Calu3 (cell line): ENCODE data around the gene EYA2. TPM values are rescaled to one million over a fixed set of nuclear protein-coding genes. Genes with fewer than 3 reads are reported as not detected.

Experiments
- BruUV-seq: library from RNA; stranded (reverse); fragments of 400-500 nt; replicated peaks from 2 replicates; lab custom pipeline; 2021; lab: Mats Ljungman, UMichigan
- CTCF ChIA-PET: fragments of 300-600 bp; sonication (Branson Sonifier 250); formaldehyde crosslinking; loops from one replicate; lab custom pipeline; 2022; ENCODE audit warnings: antibody characterized with exemption; lab: Charles Lee
- DNase-seq: peaks from one replicate; pipeline ENCODE4 v3.0.0; 2022
- H3K27ac Mint-ChIP-seq: one replicate; pipeline ENCODE4 v1.8.0; 2022; ENCODE audit warnings: mixed read lengths; ENCODE audit not compliant: unreplicated experiment
- H3K27me3 Mint-ChIP-seq: one replicate; pipeline ENCODE4 v1.8.0; 2022; ENCODE audit warnings: mixed read lengths; ENCODE audit not compliant: unreplicated experiment
- H3K36me3 Mint-ChIP-seq: one replicate; pipeline ENCODE4 v1.8.0; 2022; ENCODE audit warnings: mild to moderate bottlenecking, moderate library complexity, mixed read lengths; ENCODE audit not compliant: insufficient read depth, unreplicated experiment
- H3K4me1 Mint-ChIP-seq: one replicate; pipeline ENCODE4 v1.8.0; 2022; ENCODE audit warnings: mild to moderate bottlenecking, low read depth, mixed read lengths; ENCODE audit not compliant: unreplicated experiment
- H3K4me3 Mint-ChIP-seq: one replicate; pipeline ENCODE4 v1.8.0; 2022; ENCODE audit warnings: mild to moderate bottlenecking, low read depth, moderate library complexity, mixed read lengths; ENCODE audit not compliant: unreplicated experiment
- H3K9me3 Mint-ChIP-seq: one replicate; pipeline ENCODE4 v1.8.0; 2022; ENCODE audit warnings: low read depth, mixed read lengths; ENCODE audit not compliant: unreplicated experiment
- intact Hi-C: fragments of 100-400 bp; cut with micrococcal nuclease; formaldehyde crosslinking; loops from one replicate; pipeline ENCODE4 v1.10.0; 2022; ENCODE audit not compliant: unreplicated experiment
- total RNA-seq: library from RNA; stranded (reverse); gene quantifications from 2 replicates; pipeline ENCODE4 v1.2.3, GENCODE V29; 2022
- TF ChIP-seq, protein P1 (sequence below): fragments of 200-600 bp; IDR thresholded peaks from one replicate; pipeline ENCODE4 v1.8.0; 2022; ENCODE audit warnings: antibody characterized with exemption; ENCODE audit not compliant: unreplicated experiment

EYA2 gene
- total RNA-seq, 1 experiment from 2014 or later, result 0.35 TPM

DNA sequence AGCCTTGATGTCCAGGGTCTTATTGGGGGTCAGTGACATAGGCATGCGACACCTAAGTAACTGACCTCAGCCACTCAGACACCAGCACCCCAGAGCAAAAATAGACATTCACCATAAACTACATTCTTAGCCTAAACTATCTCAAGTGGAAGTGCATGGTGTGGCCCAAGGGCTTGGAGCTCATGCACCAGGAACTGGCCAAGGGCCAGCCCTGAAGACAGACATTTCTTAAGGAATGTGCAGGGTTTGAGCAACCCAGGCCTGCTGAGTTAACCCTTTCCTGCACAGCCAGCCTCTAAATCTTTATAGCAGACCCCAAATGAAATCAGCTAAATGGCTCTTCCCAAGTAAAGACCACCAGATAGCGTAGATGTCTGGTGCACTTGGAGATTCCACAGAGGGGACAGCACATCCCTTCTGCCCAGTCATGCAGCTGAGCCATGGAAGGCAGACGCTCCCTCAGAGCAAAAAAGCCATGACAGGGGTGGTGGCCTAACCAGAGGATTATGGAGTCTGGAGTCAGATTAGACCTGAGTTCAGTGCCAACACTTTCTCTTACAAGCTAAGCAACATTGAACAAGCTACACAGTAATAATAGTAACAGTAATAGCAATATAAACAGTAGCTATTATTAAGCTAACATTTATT, 239.3 kb downstream of the EYA2 start:
- H3K36me3 Mint-ChIP-seq, result no peaks in the 10 kb centered on the region
- peak; percentile 60 for DNase-seq
- CTCF ChIA-PET, result interaction anchor here (0.9 to 3.1 kb wide), 3 partner anchors 8 to 610 kb away, joined by 3 to 15 read pairs (median 6); no protein-coding TSS in a partner anchor
- intact Hi-C loops, result no loop called here
- BruUV-seq, result no TSS peak
- H3K4me3 Mint-ChIP-seq, result no peak overlapping the region
- TF ChIP-seq, protein P1, sequence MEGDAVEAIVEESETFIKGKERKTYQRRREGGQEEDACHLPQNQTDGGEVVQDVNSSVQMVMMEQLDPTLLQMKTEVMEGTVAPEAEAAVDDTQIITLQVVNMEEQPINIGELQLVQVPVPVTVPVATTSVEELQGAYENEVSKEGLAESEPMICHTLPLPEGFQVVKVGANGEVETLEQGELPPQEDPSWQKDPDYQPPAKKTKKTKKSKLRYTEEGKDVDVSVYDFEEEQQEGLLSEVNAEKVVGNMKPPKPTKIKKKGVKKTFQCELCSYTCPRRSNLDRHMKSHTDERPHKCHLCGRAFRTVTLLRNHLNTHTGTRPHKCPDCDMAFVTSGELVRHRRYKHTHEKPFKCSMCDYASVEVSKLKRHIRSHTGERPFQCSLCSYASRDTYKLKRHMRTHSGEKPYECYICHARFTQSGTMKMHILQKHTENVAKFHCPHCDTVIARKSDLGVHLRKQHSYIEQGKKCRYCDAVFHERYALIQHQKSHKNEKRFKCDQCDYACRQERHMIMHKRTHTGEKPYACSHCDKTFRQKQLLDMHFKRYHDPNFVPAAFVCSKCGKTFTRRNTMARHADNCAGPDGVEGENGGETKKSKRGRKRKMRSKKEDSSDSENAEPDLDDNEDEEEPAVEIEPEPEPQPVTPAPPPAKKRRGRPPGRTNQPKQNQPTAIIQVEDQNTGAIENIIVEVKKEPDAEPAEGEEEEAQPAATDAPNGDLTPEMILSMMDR, result no peak
- no peaks in the 10 kb centered on the region for H3K27me3 Mint-ChIP-seq
- peaks cover 24% of the 10 kb centered on the region for H3K4me1 Mint-ChIP-seq
- H3K27ac Mint-ChIP-seq, result no peak overlapping the region
- no peaks in the 10 kb centered on the region for H3K9me3 Mint-ChIP-seq

DNA sequence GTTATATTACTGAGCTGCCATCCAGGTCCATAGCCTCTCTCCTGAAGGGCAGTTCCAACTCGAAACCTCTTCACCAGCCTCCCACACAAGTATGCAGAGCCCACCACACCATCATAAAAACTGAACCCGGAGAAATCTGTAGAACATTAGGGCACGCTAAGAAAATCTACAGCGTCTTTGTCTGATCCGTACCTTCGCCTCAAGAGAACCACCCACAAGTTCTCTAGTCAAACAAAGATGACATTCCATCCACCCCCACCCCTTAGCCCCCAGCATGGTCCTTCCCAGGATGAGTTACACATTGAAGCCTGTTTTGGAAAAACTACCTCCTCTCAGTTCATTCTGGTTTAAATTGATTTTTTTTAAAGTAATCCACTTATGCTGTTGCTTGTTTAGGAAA, 242.1 kb downstream of the EYA2 start:
- intact Hi-C loops, result no loop called here
- TF ChIP-seq, protein P1, result no peak
- DNase-seq, result no peak
- H3K27me3 Mint-ChIP-seq, result no peaks in the 10 kb centered on the region
- H3K27ac Mint-ChIP-seq, result no peak overlapping the region
- BruUV-seq, result no TSS peak
- CTCF ChIA-PET, result interaction anchor here (0.7 to 1.0 kb wide), 2 partner anchors 9 to 1745 kb away, joined by 3 to 4 read pairs; no protein-coding TSS in a partner anchor
- no peak overlapping the region for H3K4me3 Mint-ChIP-seq
- no peaks in the 10 kb centered on the region for H3K36me3 Mint-ChIP-seq
- peaks cover 2% of the 10 kb centered on the region for H3K9me3 Mint-ChIP-seq
- peaks cover 50% of the 10 kb centered on the region for H3K4me1 Mint-ChIP-seq

DNA sequence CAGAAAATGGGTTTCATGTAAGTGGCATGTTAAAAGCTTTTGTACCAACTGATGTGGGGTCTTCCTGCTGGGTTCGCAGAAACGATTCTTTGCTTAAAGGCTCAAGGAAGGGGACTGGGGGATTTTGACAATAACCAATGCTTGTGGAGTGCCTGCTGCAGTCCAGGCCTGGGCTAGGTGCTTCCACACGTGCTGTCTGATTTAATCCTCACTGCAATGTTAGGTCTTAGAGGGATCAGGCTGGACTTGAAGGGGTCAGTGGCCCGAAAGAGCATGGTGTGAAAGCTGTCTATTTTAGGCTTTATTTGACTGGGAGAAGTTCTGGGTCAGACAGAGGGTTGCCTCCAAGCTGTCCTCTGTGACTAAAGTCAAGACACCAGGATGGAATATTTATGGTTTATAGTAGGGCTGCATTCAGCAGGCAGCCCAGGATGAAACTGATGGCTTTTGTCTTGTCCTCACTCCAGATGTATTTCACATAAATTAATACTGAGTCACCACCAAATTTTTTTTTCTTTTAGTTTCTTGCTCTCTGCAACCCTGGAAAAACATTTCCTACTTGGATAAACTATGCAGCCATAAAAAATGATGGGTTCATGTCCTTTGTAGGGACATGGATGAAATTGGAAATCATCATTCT, 242.7 kb downstream of the EYA2 start:
- intact Hi-C loops, result no loop called here
- TF ChIP-seq, protein P1, result no peak
- no TSS peak for BruUV-seq
- Mint-ChIP-seq H3K4me1 (peaks cover 56% of the 10 kb centered on the region), H3K27me3 (no peaks in the 10 kb centered on the region), H3K4me3 (no peak overlapping the region), H3K9me3 (peaks cover 2% of the 10 kb centered on the region), H3K36me3 (no peaks in the 10 kb centered on the region), H3K27ac (no peak overlapping the region)
- no peak for DNase-seq
- CTCF ChIA-PET, result interaction anchor here (0.5 to 0.7 kb wide), 2 partner anchors 277 to 1745 kb away, joined by 3 read pairs; no protein-coding TSS in a partner anchor

DNA sequence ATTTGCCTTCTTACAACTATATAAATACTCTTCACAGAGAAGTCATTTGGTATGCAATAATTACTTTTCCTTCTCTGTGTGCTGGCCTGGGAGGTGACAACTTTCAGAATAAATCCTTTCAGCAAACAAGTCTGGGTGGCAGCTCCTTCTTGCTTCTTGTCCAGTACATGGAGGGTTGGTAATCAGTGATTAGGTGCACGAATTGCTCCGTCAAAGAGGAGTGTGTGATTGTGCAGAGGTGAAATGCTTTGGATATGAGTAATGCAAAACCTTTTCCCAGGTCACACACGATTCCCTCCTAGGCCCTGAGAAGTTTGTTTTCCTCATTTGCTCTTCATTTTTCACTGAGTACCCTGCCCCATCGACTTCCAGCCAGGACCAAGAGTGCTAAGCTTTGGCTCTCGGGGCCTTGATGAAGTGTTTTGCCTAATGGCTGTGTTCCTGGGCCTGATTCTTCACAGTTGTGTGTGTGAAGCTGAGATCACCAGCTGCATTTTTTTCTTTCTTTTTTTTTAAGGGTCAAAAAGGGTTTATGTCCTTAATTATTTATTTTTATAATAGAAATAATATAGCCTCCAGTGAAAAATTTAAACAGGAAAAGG, 245.4 kb downstream of the EYA2 start:
- Mint-ChIP-seq H3K27ac (peak overlapping the region; percentile 43), H3K4me1 (peaks cover 60% of the 10 kb centered on the region), H3K27me3 (no peaks in the 10 kb centered on the region), H3K4me3 (peak overlapping the region; percentile 4), H3K36me3 (no peaks in the 10 kb centered on the region), H3K9me3 (peaks cover 2% of the 10 kb centered on the region)
- CTCF ChIA-PET, result interaction anchor here (0.6 to 2.2 kb wide), 11 partner anchors 8 to 1305 kb away, joined by 3 to 14 read pairs (median 4); no protein-coding TSS in a partner anchor
- DNase-seq, result peak; percentile 66
- intact Hi-C loops, result no loop called here
- no TSS peak for BruUV-seq
- TF ChIP-seq, protein P1, result no peak
